ES-I3 (cell line): Measurements from ENCODE around the gene GALNT17.
"Not testable (repeated sequence)": the region's sequence is repeated elsewhere in the genome, so short reads cannot be mapped to it uniquely, and the experiment has no call there.

ENCODE experiments used
- H3K36me3 ChIP-seq: 2 replicates; pipeline ENCODE4 v1.6.1; 2013; ENCODE audit warnings: mild to moderate bottlenecking, low read length, control low read depth, moderate library complexity; ENCODE audit not compliant: insufficient read depth
- H3K4me1 ChIP-seq: 2 replicates; pipeline ENCODE4 v1.6.1; 2013; ENCODE audit warnings: mild to moderate bottlenecking, control low read depth, low read length; ENCODE audit not compliant: insufficient read depth
- H3K9ac ChIP-seq: 2 replicates; pipeline ENCODE4 v1.6.1; 2013; ENCODE audit warnings: low read depth, mild to moderate bottlenecking, low read length, moderate library complexity
- H3K9me3 ChIP-seq: 2 replicates; pipeline ENCODE4 v1.6.1; 2013; ENCODE audit warnings: mild to moderate bottlenecking, low read length, moderate library complexity; ENCODE audit not compliant: control insufficient read depth, insufficient read depth

GALNT17 gene

GRCh38 chr7:71630516-71630915, 498.6 kb downstream of the GALNT17 start:
- Histone ChIP-seq H3K9ac (no peak overlapping the region), H3K9me3 (no peaks in the 10 kb centered on the region), H3K36me3 (no peaks in the 10 kb centered on the region), H3K4me1 (peaks cover 32% of the 10 kb centered on the region)

DNA sequence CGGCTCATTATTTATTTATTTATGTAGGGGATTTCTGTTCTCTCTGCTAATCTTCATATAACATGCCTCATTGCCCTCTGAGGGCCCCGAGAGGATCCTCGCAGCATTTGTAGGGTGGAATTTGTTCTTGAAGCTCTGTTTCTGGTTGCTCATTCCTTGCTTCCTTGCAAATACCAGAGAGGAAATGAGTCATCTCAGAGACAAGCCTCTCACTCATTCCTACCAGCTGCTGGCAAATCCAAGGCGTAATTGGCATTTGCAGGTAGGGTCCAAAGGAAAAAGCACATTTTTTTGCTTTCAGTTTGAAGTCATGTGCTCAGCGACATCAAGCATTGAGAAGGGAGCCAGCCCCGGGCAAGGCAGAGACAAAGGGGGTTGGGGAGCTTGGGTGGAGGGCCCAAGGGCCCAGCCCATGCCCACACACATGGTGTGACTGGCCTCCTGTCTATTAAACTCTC, 501.6 kb downstream of the GALNT17 start:
- Histone ChIP-seq H3K4me1 (peaks cover 47% of the 10 kb centered on the region), H3K9me3 (no peaks in the 10 kb centered on the region), H3K9ac (peak overlapping the region; percentile 1; the same call in 1 of the 2 replicates), H3K36me3 (no peaks in the 10 kb centered on the region)

DNA sequence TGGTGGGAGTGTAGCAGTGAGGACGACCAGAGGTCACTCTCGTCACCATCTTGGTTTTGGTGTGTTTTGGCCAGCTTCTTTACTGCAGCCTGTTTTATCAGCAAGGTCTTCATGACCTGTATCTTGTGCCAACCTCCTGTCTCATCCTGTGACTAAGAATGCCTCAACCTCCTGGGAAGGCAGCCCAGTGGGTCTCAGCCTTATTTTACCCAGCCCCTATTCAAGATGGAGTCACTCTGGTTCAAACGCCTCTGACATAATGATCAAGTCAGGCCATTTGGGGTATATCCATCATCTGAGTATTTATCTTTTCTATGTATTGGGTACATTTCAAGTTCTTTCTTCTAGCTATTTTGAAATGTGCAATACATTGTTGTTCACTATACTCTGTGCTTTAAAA, 503.9 kb downstream of the GALNT17 start:
- not testable (repeated sequence) for H3K36me3 ChIP-seq, H3K9me3 ChIP-seq, H3K9ac ChIP-seq
- H3K4me1 ChIP-seq: peaks cover 47% of the 10 kb centered on the region

DNA sequence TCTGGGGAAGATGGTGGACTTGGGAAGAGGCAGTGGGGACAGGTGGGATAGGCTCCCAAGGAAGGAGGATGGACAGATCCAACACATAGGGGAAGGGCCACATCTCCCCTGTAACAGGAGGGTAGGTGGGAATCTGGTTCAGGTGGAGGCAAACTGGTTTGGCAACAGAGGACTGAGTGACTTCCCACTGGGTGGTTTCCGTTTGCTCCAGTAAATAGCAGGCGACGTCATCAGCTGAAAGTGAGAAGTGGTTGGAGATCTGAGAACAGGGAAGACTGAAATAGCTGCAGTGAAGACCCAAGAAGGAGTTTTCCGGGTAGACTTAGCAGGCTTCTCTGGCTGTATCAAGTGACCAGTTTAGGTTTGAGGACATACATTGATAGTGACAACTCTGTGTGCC, 504.4 kb downstream of the GALNT17 start:
- Histone ChIP-seq H3K9ac (no peak overlapping the region), H3K36me3 (no peaks in the 10 kb centered on the region), H3K9me3 (no peaks in the 10 kb centered on the region), H3K4me1 (peaks cover 47% of the 10 kb centered on the region)

DNA sequence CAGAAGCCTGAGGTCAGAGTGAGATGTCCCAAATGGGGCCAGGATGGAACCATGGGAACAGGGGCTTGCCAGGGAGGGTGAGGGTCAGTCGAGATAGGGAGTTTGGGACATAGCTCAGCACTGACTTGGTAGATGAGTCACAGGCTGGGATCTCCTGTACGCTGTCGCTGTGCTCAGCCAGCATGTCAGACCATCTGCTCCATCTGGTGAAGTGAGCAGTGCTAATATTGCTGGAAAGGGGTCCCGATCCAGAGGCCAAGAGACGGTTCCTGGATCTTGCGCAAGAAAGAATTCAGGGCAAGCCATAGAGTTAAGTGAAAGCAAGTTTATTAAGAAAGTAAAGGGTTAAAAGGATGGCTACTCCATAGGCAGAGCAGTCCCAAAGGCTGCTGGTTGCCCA, 505.6 kb downstream of the GALNT17 start:
- H3K9ac ChIP-seq: no peak overlapping the region
- peaks cover 41% of the 10 kb centered on the region for H3K4me1 ChIP-seq
- no peaks in the 10 kb centered on the region for H3K36me3 ChIP-seq
- H3K9me3 ChIP-seq: no peaks in the 10 kb centered on the region

- Histone ChIP-seq H3K9ac (no peak overlapping the region), H3K36me3 (no peaks in the 10 kb centered on the region), H3K9me3 (no peaks in the 10 kb centered on the region), H3K4me1 (peaks cover 36% of the 10 kb centered on the region)
Measured at GRCh38 chr7:71638108-71638507, 506.2 kb downstream of the GALNT17 start.

DNA sequence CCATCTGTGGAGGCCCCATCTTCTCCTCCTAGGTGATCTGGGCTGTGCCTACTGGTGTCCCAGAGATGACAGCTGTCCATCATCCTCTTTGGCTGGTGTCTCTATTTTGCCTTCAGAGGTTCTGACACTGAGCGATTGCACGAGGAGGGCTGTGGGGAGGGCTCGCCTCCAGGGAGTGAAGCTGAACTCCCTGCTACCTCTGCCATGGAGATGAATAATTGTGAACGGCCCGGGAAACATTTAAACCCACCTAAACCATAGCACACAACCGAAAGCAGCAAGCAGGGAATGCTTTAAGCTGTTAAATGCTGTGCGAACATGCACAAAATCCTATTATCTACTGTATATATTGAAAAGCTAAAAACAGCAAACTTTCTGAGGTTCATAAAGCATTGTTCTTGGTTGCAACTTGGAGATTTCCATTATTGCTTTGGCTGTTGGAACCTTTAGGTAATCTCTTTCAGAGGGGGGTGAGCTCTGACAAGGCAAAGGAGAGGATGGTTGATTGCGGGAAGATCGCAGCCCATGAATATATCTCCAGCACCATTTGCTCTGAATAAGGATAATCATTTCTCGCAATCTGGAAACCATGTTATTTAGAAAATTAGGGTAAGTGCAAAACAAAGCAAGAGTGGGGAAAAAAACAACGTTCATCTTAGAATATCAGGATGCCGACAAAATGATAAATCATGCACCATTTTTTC, 507.6 kb downstream of the GALNT17 start:
- Histone ChIP-seq H3K9ac (no peak overlapping the region), H3K36me3 (no peaks in the 10 kb centered on the region), H3K9me3 (no peaks in the 10 kb centered on the region), H3K4me1 (peaks cover 22% of the 10 kb centered on the region)

GRCh38 chr7:71643031-71643430, 511.1 kb downstream of the GALNT17 start:
- H3K36me3 ChIP-seq, H3K4me1 ChIP-seq, H3K9me3 ChIP-seq, H3K9ac ChIP-seq: not testable (repeated sequence)

DNA sequence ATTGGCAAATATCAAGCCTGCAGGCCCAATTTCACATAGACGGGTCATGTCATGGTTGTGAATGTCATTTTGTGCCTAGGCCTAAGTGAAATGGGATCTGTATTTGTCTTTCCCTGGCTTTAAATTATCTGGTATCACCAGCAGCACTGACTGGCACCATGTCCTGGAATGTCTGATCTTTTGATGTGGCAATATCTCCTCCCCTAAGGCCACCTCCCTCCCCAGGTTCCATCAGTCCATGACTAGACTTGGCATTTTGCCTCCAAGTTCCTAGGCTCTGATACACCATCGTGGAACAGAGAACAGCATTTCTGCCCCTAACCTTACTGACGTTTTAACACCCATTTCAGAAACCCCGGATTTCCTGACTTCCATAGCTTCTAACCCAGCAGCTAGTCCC, 513.9 kb downstream of the GALNT17 start:
- no peak overlapping the region for H3K9ac ChIP-seq
- H3K9me3 ChIP-seq: peaks cover 6% of the 10 kb centered on the region; the same call in 1 of the 2 replicates
- H3K4me1 ChIP-seq: peaks cover 5% of the 10 kb centered on the region; the same call in 1 of the 2 replicates
- H3K36me3 ChIP-seq: no peaks in the 10 kb centered on the region

DNA sequence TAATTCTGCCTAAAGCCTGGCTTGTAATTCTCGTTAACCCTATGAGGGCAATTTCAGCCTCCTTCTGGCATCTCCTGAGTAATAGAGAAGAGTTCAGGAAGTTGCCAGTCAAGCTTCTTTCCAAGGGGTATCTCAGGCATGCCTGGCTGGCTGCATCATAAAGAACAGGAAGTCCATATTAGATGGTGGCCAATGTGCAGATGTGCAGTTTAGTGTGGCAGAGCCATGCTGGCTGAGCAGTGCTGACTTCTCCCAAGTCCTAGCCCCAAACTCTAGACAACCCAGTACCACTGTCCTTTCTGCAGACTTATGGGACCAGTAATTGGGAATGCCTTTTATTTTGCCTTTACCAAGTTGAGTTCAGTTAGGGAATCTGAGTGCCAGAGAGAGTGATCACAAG, 517.9 kb downstream of the GALNT17 start:
- H3K9me3 ChIP-seq: peaks cover 6% of the 10 kb centered on the region; the same call in 1 of the 2 replicates
- H3K36me3 ChIP-seq: no peaks in the 10 kb centered on the region
- H3K4me1 ChIP-seq: peaks cover 16% of the 10 kb centered on the region
- H3K9ac ChIP-seq: no peak overlapping the region

- Histone ChIP-seq H3K4me1 (peaks cover 16% of the 10 kb centered on the region), H3K36me3 (no peaks in the 10 kb centered on the region), H3K9me3 (peaks cover 6% of the 10 kb centered on the region; the same call in 1 of the 2 replicates), H3K9ac (no peak overlapping the region)
Measured at GRCh38 chr7:71650653-71651337, 518.9 kb downstream of the GALNT17 start.

- Histone ChIP-seq H3K36me3 (no peaks in the 10 kb centered on the region), H3K4me1 (peaks cover 16% of the 10 kb centered on the region), H3K9ac (peak overlapping the region; percentile 5; the same call in 1 of the 2 replicates), H3K9me3 (0 out of 2 replicates have a peak, but pooled peaks cover 6% of the 10 kb centered on the region)
Measured at GRCh38 chr7:71652510-71652909, 520.6 kb downstream of the GALNT17 start.

GRCh38 chr7:71657386-71657785, 525.4 kb downstream of the GALNT17 start:
- Histone ChIP-seq H3K4me1 (peaks cover 1% of the 10 kb centered on the region; the same call in 1 of the 2 replicates), H3K36me3 (no peaks in the 10 kb centered on the region), H3K9ac (no peak overlapping the region), H3K9me3 (no peaks in the 10 kb centered on the region)

DNA sequence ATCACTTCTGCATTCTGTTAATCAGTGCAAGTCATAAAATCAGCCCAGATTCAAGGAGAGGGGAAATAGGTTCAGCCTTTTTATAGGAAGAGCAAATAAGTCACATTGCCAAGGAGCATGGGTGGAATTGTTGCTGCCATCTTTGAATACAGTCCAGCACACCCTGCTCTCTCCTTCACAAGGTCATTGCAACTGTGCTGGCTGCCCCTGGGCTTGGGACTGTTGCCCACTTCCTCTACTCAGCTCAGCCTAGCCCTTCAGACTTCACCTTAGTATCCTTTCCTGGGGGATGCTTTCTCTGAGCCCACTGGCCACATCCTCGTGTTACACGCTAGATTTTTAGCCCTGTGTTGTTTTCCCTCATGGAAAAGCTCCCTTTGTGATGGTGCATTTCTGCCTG, 527.7 kb downstream of the GALNT17 start:
- Histone ChIP-seq H3K9ac (no peak overlapping the region), H3K4me1 (no peaks in the 10 kb centered on the region), H3K9me3 (no peaks in the 10 kb centered on the region; the same call in 1 of the 2 replicates), H3K36me3 (no peaks in the 10 kb centered on the region)

- no peaks in the 10 kb centered on the region; the same call in 1 of the 2 replicates for H3K9me3 ChIP-seq
- no peaks in the 10 kb centered on the region for H3K4me1 ChIP-seq
- no peak overlapping the region for H3K9ac ChIP-seq
- H3K36me3 ChIP-seq: no peaks in the 10 kb centered on the region
Measured at GRCh38 chr7:71661671-71662224, 529.8 kb downstream of the GALNT17 start.
